ENCODE data around the gene NACAD.

The NACAD gene

GRCh38 chr7:45060295-45060694 is 28.5 kb downstream of the NACAD start:
- no peak for TF ChIP-seq CTCF (IDR thresholded peaks at IDR 0.05; ENCODE audit: low read length, missing control alignments)
- no peak for DNase-seq (ENCODE audit: low read depth)
- H3K4me3 ChIP-seq (replicated peaks; ENCODE audit: low read depth, low read length) = no peak overlapping the region

DNA sequence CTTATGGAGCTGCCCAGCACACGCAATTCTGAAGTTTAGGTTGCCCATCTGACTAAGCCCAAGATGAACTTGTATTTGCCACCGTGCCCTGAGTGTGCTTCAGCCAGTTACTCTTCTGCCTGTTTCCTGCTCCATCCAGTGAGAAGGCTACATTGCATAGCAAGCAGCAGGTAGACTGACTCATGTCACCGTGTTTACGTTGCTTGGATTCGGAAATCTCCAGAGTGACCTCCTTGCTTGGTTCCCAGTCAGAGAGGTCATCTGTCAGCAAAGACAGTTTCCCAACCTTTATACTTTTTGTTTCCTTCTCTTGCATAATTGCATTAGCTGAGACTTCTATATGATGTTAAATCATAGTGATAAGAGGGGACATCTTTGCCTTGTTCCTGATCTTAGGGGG is 30.9 kb downstream of the NACAD start:
- H3K4me3 ChIP-seq (replicated peaks; ENCODE audit: low read depth, low read length) = no peak overlapping the region
- TF ChIP-seq CTCF (IDR thresholded peaks at IDR 0.05; ENCODE audit: low read length, missing control alignments) = no peak
- no peak for DNase-seq (ENCODE audit: low read depth)

- no peak for TF ChIP-seq CTCF (IDR thresholded peaks at IDR 0.05; ENCODE audit: low read length, missing control alignments)
- no peak overlapping the region for H3K4me3 ChIP-seq (replicated peaks; ENCODE audit: low read depth, low read length)
These were observed 33.1 kb downstream of the NACAD start for GRCh38 chr7:45055594-45056219.

DNA sequence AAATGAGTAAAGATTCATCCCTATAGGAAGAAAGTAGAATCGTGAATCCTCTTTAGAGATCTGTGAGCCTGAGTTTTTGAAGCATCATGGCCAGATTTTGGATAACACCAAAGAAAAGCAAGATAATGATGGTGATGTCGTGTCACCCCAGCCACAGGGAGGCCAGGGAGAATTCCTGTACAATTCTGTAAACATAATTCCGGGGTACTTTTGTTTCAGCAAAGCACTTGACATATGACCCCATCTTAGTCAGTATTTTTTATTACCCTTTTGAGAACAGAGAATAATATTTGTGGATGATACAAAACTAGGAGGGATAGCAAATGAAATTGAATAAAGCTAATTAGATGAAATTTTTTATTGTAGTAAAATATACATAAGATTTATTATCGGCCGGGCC is 33.8 kb downstream of the NACAD start:
- no peak overlapping the region for H3K4me3 ChIP-seq (replicated peaks; ENCODE audit: low read depth, low read length)
- TF ChIP-seq CTCF (IDR thresholded peaks at IDR 0.05; ENCODE audit: low read length, missing control alignments) = no peak
- DNase-seq (ENCODE audit: low read depth) = no peak

More at GRCh38 chr7:45055594-45056219, 33.1 kb downstream of the NACAD start:
- DNase-seq (ENCODE audit: low read depth) = no peak

DNA sequence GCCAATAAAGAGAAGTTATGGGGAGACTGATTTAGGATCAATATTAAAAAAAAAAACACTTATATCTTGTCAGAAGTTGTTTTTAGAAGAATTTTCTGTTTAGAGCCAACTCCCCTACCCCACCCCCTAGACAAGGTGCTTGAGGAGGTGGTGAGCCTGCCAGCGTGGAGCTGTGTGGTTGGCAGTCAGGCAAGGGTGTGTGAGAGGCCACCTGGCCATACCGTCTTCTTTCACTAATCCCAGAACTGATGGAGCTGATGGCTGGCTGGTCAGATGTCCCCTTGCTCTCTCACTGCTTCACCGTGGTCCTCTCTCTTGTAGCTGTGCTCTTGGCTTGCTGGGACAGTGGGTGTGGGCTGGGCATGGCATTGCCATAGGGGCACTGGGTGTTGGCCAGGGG is 34.3 kb downstream of the NACAD start:
- no peak overlapping the region for H3K4me3 ChIP-seq (replicated peaks; ENCODE audit: low read depth, low read length)
- TF ChIP-seq CTCF (IDR thresholded peaks at IDR 0.05; ENCODE audit: low read length, missing control alignments) = no peak
- DNase-seq (ENCODE audit: low read depth) = no peak

DNA sequence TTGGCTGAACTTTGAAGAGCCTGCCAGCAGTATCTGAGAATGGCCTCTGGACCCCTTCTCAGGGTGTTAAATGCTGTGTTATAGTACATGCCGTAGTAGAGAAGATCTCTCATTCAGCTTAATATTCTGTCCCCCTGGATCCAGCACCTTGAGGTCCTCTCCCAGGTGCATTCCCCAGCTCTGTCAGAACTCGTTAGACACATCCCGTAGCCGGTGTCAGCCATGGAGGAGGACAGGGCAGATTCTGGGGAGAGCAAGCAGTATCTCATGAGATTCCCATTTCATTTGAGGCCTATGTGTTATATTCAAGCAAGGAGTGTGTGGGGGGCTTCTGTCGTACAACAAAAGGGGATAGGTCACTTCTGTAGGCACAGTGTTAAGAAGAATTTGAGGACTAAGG is 34.8 kb downstream of the NACAD start:
- DNase-seq (ENCODE audit: low read depth) = no peak
- TF ChIP-seq CTCF (IDR thresholded peaks at IDR 0.05; ENCODE audit: low read length, missing control alignments) = no peak

GRCh38 chr7:45053401-45053800 is 35.4 kb downstream of the NACAD start:
- no peak for TF ChIP-seq CTCF (IDR thresholded peaks at IDR 0.05; ENCODE audit: low read length, missing control alignments)
- no peak for DNase-seq (ENCODE audit: low read depth)
- no peak overlapping the region for H3K4me3 ChIP-seq (replicated peaks; ENCODE audit: low read depth, low read length)

More for the DNA sequence above, 34.8 kb downstream of the NACAD start:
- H3K4me3 ChIP-seq (replicated peaks; ENCODE audit: low read depth, low read length) = no peak overlapping the region

All from fibroblast of pulmonary artery (primary cell).